HG02610 (cell line): Measurements from ENCODE around the gene NAA30.
"Not testable (repeated sequence)": the region's sequence is repeated elsewhere in the genome, so short reads cannot be mapped to it uniquely, and the experiment has no call there.

ENCODE experiments used
- ATAC-seq: cut with Tn5 transposase; IDR thresholded peaks from one replicate; pipeline ENCODE4 v1.9.1; 2021; ENCODE audit warnings: mild to moderate bottlenecking, moderate library complexity; ENCODE audit not compliant: unreplicated experiment

NAA30 gene

GRCh38 chr14:57390037-57390805 lies at the start of gene NAA30:
Gene NAA30, plus strand, starts transcription at chr14:57390586. Its CDS starts 372 bp downstream, at chr14:57390958.
- peak; percentile 91 for ATAC-seq

GRCh38 chr14:57343545-57344297 lies 46.7 kb upstream of the NAA30 start:
- not testable (repeated sequence) for ATAC-seq

GRCh38 chr14:57345106-57345505 lies 45.3 kb upstream of the NAA30 start:
- no peak for ATAC-seq

GRCh38 chr14:57346741-57347140 lies 43.6 kb upstream of the NAA30 start:
- ATAC-seq, result no peak

- no peak for ATAC-seq
These were observed 37.8 kb upstream of the NAA30 start for GRCh38 chr14:57352396-57353170.

- no peak for ATAC-seq
These were observed 35.1 kb upstream of the NAA30 start for GRCh38 chr14:57355081-57355800.

- no peak for ATAC-seq
These were observed 28.0 kb upstream of the NAA30 start for GRCh38 chr14:57362361-57362760.

GRCh38 chr14:57364659-57365450 lies 25.5 kb upstream of the NAA30 start:
- no peak for ATAC-seq

GRCh38 chr14:57370187-57370586 lies 20.2 kb upstream of the NAA30 start:
- not testable (repeated sequence) for ATAC-seq

- ATAC-seq, result no peak
These were observed 19.4 kb upstream of the NAA30 start for GRCh38 chr14:57371013-57371412.

- no peak for ATAC-seq
These were observed 15.2 kb upstream of the NAA30 start for GRCh38 chr14:57375156-57375555.

GRCh38 chr14:57378661-57379060 lies 11.7 kb upstream of the NAA30 start:
- ATAC-seq, result no peak

- no peak for ATAC-seq
These were observed 9.5 kb upstream of the NAA30 start for GRCh38 chr14:57380935-57381334.

GRCh38 chr14:57382283-57382682 lies 8.1 kb upstream of the NAA30 start:
- ATAC-seq, result no peak

GRCh38 chr14:57383125-57383745 lies 7.2 kb upstream of the NAA30 start:
- ATAC-seq, result no peak

- no peak for ATAC-seq
These were observed 2.3 kb upstream of the NAA30 start for GRCh38 chr14:57388067-57388466.

- ATAC-seq, result no peak
These were observed 745 bp upstream of the NAA30 start for GRCh38 chr14:57389646-57390036.

- ATAC-seq, result peak; percentile 46
These were observed 575 bp downstream of the NAA30 start for GRCh38 chr14:57390806-57391516.
